Stimulated activated CD8-positive, alpha-beta memory T cell treated with anti-CD3 and anti-CD28 coated beads, Interleukin-12 subunit alpha, Interleukin-12 subunit beta, amount 100 ng/mL, for 24 hours (primary cell): ENCODE results near the gene GAS2L1.
A peak's percentile ranks its signal among the peaks of the same experiment; 100 is the strongest.

Experiments used
- DNase-seq: peaks from one replicate; pipeline ENCODE4 v3.0.0-alpha.2; 2020; ENCODE audit errors: extremely low read depth

GAS2L1 gene

GRCh38 chr22:29306175-29306834 is at the start of gene GAS2L1:
TSS of gene GAS2L1 (plus strand) at chr22:29306650. CDS start at chr22:29308106, 1,456 bp downstream.
- no peak for DNase-seq

- no peak for DNase-seq
These were observed 48.7 kb upstream of the GAS2L1 start for GRCh38 chr22:29257751-29258181.

- DNase-seq = no peak
These were observed 47.8 kb upstream of the GAS2L1 start for GRCh38 chr22:29258407-29259252.

- DNase-seq = no peak
These were observed 47.1 kb upstream of the GAS2L1 start for GRCh38 chr22:29259253-29259899.

- DNase-seq = no peak
These were observed 46.4 kb upstream of the GAS2L1 start for GRCh38 chr22:29260031-29260560.

- DNase-seq = no peak
These were observed 45.7 kb upstream of the GAS2L1 start for GRCh38 chr22:29260601-29261315.

- no peak for DNase-seq
These were observed 42.6 kb upstream of the GAS2L1 start for GRCh38 chr22:29263791-29264276.

GRCh38 chr22:29265305-29265704 is 41.1 kb upstream of the GAS2L1 start:
- no peak for DNase-seq

- DNase-seq = no peak
These were observed 40.5 kb upstream of the GAS2L1 start for GRCh38 chr22:29265929-29266328.

- no peak for DNase-seq
These were observed 39.6 kb upstream of the GAS2L1 start for GRCh38 chr22:29266564-29267461.

GRCh38 chr22:29267462-29267857 is 39.0 kb upstream of the GAS2L1 start:
- no peak for DNase-seq

- peak; percentile 86 for DNase-seq
These were observed 38.5 kb upstream of the GAS2L1 start, which contains the start of the genes EWSR1 and RHBDD3 for GRCh38 chr22:29267858-29268510. TSS of gene EWSR1 (plus strand) at chr22:29268268. CDS start at chr22:29268337, 69 bp downstream. TSS of gene RHBDD3 (minus strand) at chr22:29267981. CDS start at chr22:29265626, 2,355 bp downstream.

- no peak for DNase-seq
These were observed 37.8 kb upstream of the GAS2L1 start for GRCh38 chr22:29268511-29269229.

- no peak for DNase-seq
These were observed 37.2 kb upstream of the GAS2L1 start for GRCh38 chr22:29269230-29269604.

GRCh38 chr22:29269731-29270474 is 36.5 kb upstream of the GAS2L1 start:
- no peak for DNase-seq

GRCh38 chr22:29270475-29271271 is 35.8 kb upstream of the GAS2L1 start:
- no peak for DNase-seq

- no peak for DNase-seq
These were observed 33.8 kb upstream of the GAS2L1 start for GRCh38 chr22:29272624-29273023.
